SK-N-SH treated with all-trans-retinoic acid at 6 μM for 48 hours (cell line): ENCODE results near the gene NXPH4.

Experiments
- ATAC-seq: fragments of 200-7000 bp; cut with Tn5 transposase; 3 replicates; pipeline ENCODE4 v1.9.1; 2020; ENCODE audit warnings: mild to moderate bottlenecking, moderate library complexity
- ARNTL ChIP-seq: fragments of 450-650 bp; formaldehyde crosslinking; IDR thresholded peaks from 2 replicates; pipeline ENCODE4 v1.5.0; 2020; ENCODE audit warnings: low read depth, mild to moderate bottlenecking, moderate library complexity, borderline replicate concordance
- BACH2 ChIP-seq: fragments of 250-450 bp; sonication (Bioruptor Pico); IDR thresholded peaks from 2 replicates; pipeline ENCODE4 v1.9.0; 2021; ENCODE audit warnings: mild to moderate bottlenecking, borderline replicate concordance
- CREB5 ChIP-seq: fragments of 250-450 bp; sonication (Bioruptor Pico); IDR thresholded peaks from 2 replicates; pipeline ENCODE4 v1.5.1; 2020; ENCODE audit warnings: low read depth, mild to moderate bottlenecking, moderate library complexity
- CSDC2 ChIP-seq: fragments of 250-450 bp; sonication (Bioruptor Pico); IDR thresholded peaks from 2 replicates; pipeline ENCODE4 v1.5.0; 2020; ENCODE audit warnings: mild to moderate bottlenecking, moderate library complexity
- CSRNP3 ChIP-seq: fragments of 250-450 bp; sonication (Bioruptor Pico); IDR thresholded peaks from 2 replicates; pipeline ENCODE4 v1.5.1; 2021; ENCODE audit warnings: mild to moderate bottlenecking, moderate library complexity
- ESRRG ChIP-seq: fragments of 250-450 bp; sonication (Bioruptor Pico); IDR thresholded peaks from 2 replicates; pipeline ENCODE4 v1.6.1; 2021; ENCODE audit warnings: mild to moderate bottlenecking
- GLIS3 ChIP-seq: fragments of 250-450 bp; sonication (Bioruptor Pico); IDR thresholded peaks from 2 replicates; pipeline ENCODE4 v1.5.0; 2020; ENCODE audit warnings: mild to moderate bottlenecking, moderate library complexity
- ISL1 ChIP-seq: fragments of 250-450 bp; sonication (Bioruptor Pico); IDR thresholded peaks from 2 replicates; pipeline ENCODE4 v2.1.2; 2022; ENCODE audit warnings: mild to moderate bottlenecking, moderate library complexity
- OSR1 ChIP-seq: fragments of 250-450 bp; sonication (Bioruptor Pico); IDR thresholded peaks from 2 replicates; pipeline ENCODE4 v1.8.0; 2022; ENCODE audit warnings: moderate library complexity, mild to moderate bottlenecking, inconsistent platforms
- PATZ1 ChIP-seq: fragments of 250-450 bp; sonication (Bioruptor Pico); IDR thresholded peaks from 2 replicates; pipeline ENCODE4 v1.8.0; 2020; ENCODE audit warnings: mild to moderate bottlenecking, moderate library complexity, borderline replicate concordance
- POU6F1 ChIP-seq: fragments of 250-450 bp; sonication (Bioruptor Pico); IDR thresholded peaks from 2 replicates; pipeline ENCODE4 v1.8.0; 2021; ENCODE audit warnings: low read depth, mild to moderate bottlenecking, moderate library complexity, borderline replicate concordance
- PPARA ChIP-seq: fragments of 250-450 bp; sonication (Bioruptor Pico); IDR thresholded peaks from 2 replicates; pipeline ENCODE4 v1.5.0; 2020; ENCODE audit warnings: mild to moderate bottlenecking, borderline replicate concordance
- RARB ChIP-seq: fragments of 250-450 bp; sonication (Bioruptor Pico); IDR thresholded peaks from 2 replicates; pipeline ENCODE4 v1.8.0; 2021; ENCODE audit warnings: mild to moderate bottlenecking, moderate library complexity
- SNAI2 ChIP-seq: fragments of 250-450 bp; sonication (Bioruptor Pico); IDR thresholded peaks from 2 replicates; pipeline ENCODE4 v1.5.0; 2020; ENCODE audit warnings: mild to moderate bottlenecking, moderate library complexity
- TOX ChIP-seq: fragments of 250-450 bp; sonication (Bioruptor Pico); IDR thresholded peaks from 2 replicates; pipeline ENCODE4 v1.8.0; 2021; ENCODE audit warnings: mild to moderate bottlenecking, moderate library complexity, borderline replicate concordance
- ZC3H10 ChIP-seq: fragments of 250-450 bp; sonication (Bioruptor Pico); IDR thresholded peaks from 2 replicates; pipeline ENCODE4 v1.5.1; 2021; ENCODE audit warnings: mild to moderate bottlenecking, moderate library complexity
- ZFP3 ChIP-seq: fragments of 250-450 bp; sonication (Bioruptor Pico); IDR thresholded peaks from 2 replicates; pipeline ENCODE4 v1.5.0; 2020; ENCODE audit warnings: mild to moderate bottlenecking, moderate library complexity
- ZFP30 ChIP-seq: fragments of 450-650 bp; formaldehyde crosslinking; IDR thresholded peaks from 2 replicates; pipeline ENCODE4 v1.5.0; 2022; ENCODE audit warnings: mild to moderate bottlenecking, moderate library complexity
- ZNF565 ChIP-seq: fragments of 450-650 bp; formaldehyde crosslinking; conservative IDR thresholded peaks from 2 replicates; pipeline ENCODE4 v1.5.0; 2020; ENCODE audit warnings: low read depth, mild to moderate bottlenecking, moderate library complexity
- ZNF70 ChIP-seq: fragments of 450-650 bp; formaldehyde crosslinking; IDR thresholded peaks from 2 replicates; pipeline ENCODE4 v1.5.0; 2020; ENCODE audit warnings: mild to moderate bottlenecking, moderate library complexity
- ZNF8 ChIP-seq: fragments of 450-650 bp; formaldehyde crosslinking; IDR thresholded peaks from 2 replicates; pipeline ENCODE4 v1.5.0; 2020; ENCODE audit warnings: mild to moderate bottlenecking, moderate library complexity

Gene NXPH4

GRCh38 chr12:57185906-57186508 is 30.6 kb upstream of the NXPH4 start:
- TF ChIP-seq CREB5 (CRISPR knock-in tag): no peak
- no peak for ATAC-seq

GRCh38 chr12:57187222-57188089 is 29.1 kb upstream of the NXPH4 start:
- ATAC-seq: no peak
- TF ChIP-seq POU6F1 (CRISPR knock-in tag) (no peak), RARB (no peak), TOX (no peak), ZNF70 (CRISPR knock-in tag) (no peak), GLIS3 (no peak), ZNF8 (CRISPR knock-in tag) (no peak), SNAI2 (no peak), ARNTL (CRISPR knock-in tag) (no peak), CSDC2 (CRISPR knock-in tag) (no peak), CSRNP3 (CRISPR knock-in tag) (no peak), PATZ1 (CRISPR knock-in tag) (no peak), ZNF565 (CRISPR knock-in tag) (no peak)

GRCh38 chr12:57188090-57188425 is 28.5 kb upstream of the NXPH4 start:
- TF ChIP-seq ZFP30 (no peak), BACH2 (CRISPR knock-in tag) (no peak), PPARA (no peak), ISL1 (CRISPR knock-in tag) (no peak), RARB (no peak), ZC3H10 (CRISPR knock-in tag) (no peak), ZFP3 (no peak), OSR1 (CRISPR knock-in tag) (no peak), CREB5 (CRISPR knock-in tag) (no peak), PATZ1 (CRISPR knock-in tag) (no peak), CSDC2 (CRISPR knock-in tag) (no peak), TOX (no peak), ESRRG (CRISPR knock-in tag) (no peak), ARNTL (CRISPR knock-in tag) (no peak)
- ATAC-seq: no peak
